Right lobe of liver (tissue), 6 donors: Measurements from ENCODE around the gene PRF1. TPM values are rescaled to one million over a fixed set of nuclear protein-coding genes. Genes with fewer than 3 reads are reported as not detected.
"Not testable (repeated sequence)": the region's sequence is repeated elsewhere in the genome, so short reads cannot be mapped to it uniquely, and the experiment has no call there.

Experiments
- ATAC-seq, 4 donors: fragments of 200-7000 bp; cut with Tn5 transposase; one replicate each; pipeline ENCODE4 v1.9.1; 2020; ENCODE audit warnings: mild to moderate bottlenecking in 4 of 4, moderate library complexity in 4 of 4
- DNase-seq, 3 donors: peaks; one replicate each; pipeline ENCODE4 v3.0.0-alpha.2; 2020
- H3K27ac ChIP-seq, 3 donors: fragments of 200-600 bp; one replicate each; pipeline ENCODE4 v1.8.0; 2022
- H3K27me3 ChIP-seq, 2 donors: fragments of 200-600 bp; one replicate each; pipeline ENCODE4 v1.8.0; 2022
- H3K36me3 ChIP-seq, 4 donors: fragments of 200-600 bp; sonication (generic) in 1 of 4; one replicate each; pipeline versions ENCODE4 v1.5.1 to v1.8.0; 2017 to 2022; ENCODE audit warnings: control low read depth in 1 of 4
- H3K4me1 ChIP-seq, 4 donors: fragments of 200-600 bp; sonication (generic) in 1 of 4; one replicate each; pipeline versions ENCODE4 v1.5.1 to v1.8.0; 2017 to 2022; ENCODE audit warnings: control low read depth in 1 of 4
- H3K4me3 ChIP-seq, 3 donors: fragments of 200-600 bp; one replicate each; pipeline ENCODE4 v1.8.0; 2022
- H3K9me3 ChIP-seq, 4 donors: fragments of 200-600 bp; sonication (generic) in 1 of 4; one replicate each; pipeline versions ENCODE4 v1.5.1 to v1.8.0; 2017 to 2022; ENCODE audit warnings: control low read depth in 1 of 4
- POLR2A ChIP-seq: fragments of 450-650 bp; IDR thresholded peaks from one replicate; pipeline ENCODE4 v1.6.1; 2017; ENCODE audit warnings: antibody characterized with exemption, mild to moderate bottlenecking
- WGBS: methylation state at CpG from one replicate; pipeline ENCODE4 v1.1.6; 2018; ENCODE audit warnings: low coverage, low lambda C conversion rate; ENCODE audit not compliant: insufficient coverage; ENCODE audit errors: missing lambda C conversion rate; 5-methylcytosine and 5-hydroxymethylcytosine counted together
- intact Hi-C, 2 donors: fragments of 100-400 bp; cut with DNase I; formaldehyde crosslinking; loops; one replicate each; pipeline versions ENCODE4 v1.11.2 to v1.14.1; 2022
- total RNA-seq, 6 experiments: library from RNA; depleted of rRNA in 2 of 6; stranded (reverse); fragments of >200 nt in 2 of 6; fragmentation: NEBNext Ultra II Directional in 3 of 6; extraction: Animal tissue kit (Norgen Biotek cat#: 25700) in 3 of 6; gene quantifications; one replicate each; pipeline versions ENCODE4 v1.1.0 to v1.2.4, GENCODE V29; 2016 to 2023
- TF ChIP-seq, protein P1 (sequence below), 4 donors: fragments of 200-600 bp in 3 of 4; fragments of 450-650 bp in 1 of 4; IDR thresholded peaks; one replicate each; pipeline versions ENCODE4 v1.5.1 to v1.8.0; 2016 to 2022; ENCODE audit warnings: antibody characterized with exemption in 4 of 4, mild to moderate bottlenecking in 2 of 4
- donor health status: DM: no; HTN: yes; CAD: no.
- donor health status: DM: no; HTN: no; CAD: no.
- donor health status: DM: no; HTN: no; CAD: no.
- donor health status: DM: no; HTN: yes; CAD: no.
- donor health status: DM: no; HTN: yes; CAD: no.

Gene PRF1
- total RNA-seq, 6 experiments from 2014 or later = 1.7 to 6.5 (median 3.1) TPM

DNA sequence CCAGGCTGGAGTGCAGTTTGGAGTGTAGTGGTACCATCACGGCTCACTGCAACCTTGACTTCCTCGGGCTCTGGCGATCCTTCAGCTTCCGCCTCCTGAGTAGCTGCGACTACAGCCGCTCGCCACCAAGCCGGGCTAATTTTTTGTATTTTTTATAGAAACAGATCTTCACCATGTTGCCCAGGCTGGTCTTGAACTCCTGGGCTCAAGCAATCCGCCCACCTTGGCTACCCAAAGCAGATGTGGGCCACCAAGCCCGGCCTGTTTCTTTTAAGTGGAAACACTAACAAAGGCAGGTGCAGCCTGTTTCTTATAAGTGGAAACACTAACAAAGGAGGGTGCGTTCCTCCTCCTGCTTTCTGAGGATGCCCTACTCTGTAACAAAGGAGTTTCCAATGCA, 18.2 kb downstream of the PRF1 start:
- Histone ChIP-seq H3K4me1 (no peaks in the 10 kb centered on the region), H3K36me3 (no peaks in the 10 kb centered on the region), H3K27me3 (no peaks in the 10 kb centered on the region), H3K27ac (no peak overlapping the region), H3K4me3 (no peak overlapping the region), H3K9me3 (no peaks in the 10 kb centered on the region)
- no peak for TF ChIP-seq POLR2A
- TF ChIP-seq, protein P1, sequence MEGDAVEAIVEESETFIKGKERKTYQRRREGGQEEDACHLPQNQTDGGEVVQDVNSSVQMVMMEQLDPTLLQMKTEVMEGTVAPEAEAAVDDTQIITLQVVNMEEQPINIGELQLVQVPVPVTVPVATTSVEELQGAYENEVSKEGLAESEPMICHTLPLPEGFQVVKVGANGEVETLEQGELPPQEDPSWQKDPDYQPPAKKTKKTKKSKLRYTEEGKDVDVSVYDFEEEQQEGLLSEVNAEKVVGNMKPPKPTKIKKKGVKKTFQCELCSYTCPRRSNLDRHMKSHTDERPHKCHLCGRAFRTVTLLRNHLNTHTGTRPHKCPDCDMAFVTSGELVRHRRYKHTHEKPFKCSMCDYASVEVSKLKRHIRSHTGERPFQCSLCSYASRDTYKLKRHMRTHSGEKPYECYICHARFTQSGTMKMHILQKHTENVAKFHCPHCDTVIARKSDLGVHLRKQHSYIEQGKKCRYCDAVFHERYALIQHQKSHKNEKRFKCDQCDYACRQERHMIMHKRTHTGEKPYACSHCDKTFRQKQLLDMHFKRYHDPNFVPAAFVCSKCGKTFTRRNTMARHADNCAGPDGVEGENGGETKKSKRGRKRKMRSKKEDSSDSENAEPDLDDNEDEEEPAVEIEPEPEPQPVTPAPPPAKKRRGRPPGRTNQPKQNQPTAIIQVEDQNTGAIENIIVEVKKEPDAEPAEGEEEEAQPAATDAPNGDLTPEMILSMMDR (IDR thresholded peaks at IDR 0.05) = no peak
- ATAC-seq = no peak
- 71% methylated on average over 10 of the region's 11 CpGs for WGBS
- peak in 1 of 3 donors; percentile 28 for DNase-seq
- intact Hi-C loops = no loop called here

DNA sequence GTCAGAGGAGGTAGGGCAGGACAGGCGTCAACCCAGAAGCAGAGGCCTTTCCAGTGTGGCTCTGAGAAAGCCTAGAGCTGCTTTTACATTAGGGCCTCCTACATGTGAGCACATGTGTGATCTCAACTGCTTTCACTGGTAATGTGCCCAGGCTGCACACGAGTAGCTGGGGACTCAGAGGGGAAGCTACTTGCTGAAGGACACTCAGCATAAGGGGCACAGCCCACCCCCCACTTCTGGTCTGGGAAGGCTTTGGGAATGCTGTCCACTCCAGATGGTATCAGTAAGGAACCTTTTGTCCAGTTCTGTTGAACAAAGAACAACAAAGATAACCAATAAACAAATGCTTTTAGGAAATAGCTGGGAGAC, 18.9 kb downstream of the PRF1 start:
- Histone ChIP-seq H3K36me3 (no peaks in the 10 kb centered on the region), H3K27ac (no peak overlapping the region), H3K4me1 (no peaks in the 10 kb centered on the region), H3K4me3 (no peak overlapping the region), H3K9me3 (no peaks in the 10 kb centered on the region), H3K27me3 (no peaks in the 10 kb centered on the region)
- 100% methylated on average over 1 of the region's 2 CpGs for WGBS
- TF ChIP-seq POLR2A = no peak
- TF ChIP-seq, protein P1 (IDR thresholded peaks at IDR 0.05) = no peak
- no peak for ATAC-seq
- peak in 1 of 3 donors; percentile 25 for DNase-seq
- intact Hi-C loops = no loop called here

DNA sequence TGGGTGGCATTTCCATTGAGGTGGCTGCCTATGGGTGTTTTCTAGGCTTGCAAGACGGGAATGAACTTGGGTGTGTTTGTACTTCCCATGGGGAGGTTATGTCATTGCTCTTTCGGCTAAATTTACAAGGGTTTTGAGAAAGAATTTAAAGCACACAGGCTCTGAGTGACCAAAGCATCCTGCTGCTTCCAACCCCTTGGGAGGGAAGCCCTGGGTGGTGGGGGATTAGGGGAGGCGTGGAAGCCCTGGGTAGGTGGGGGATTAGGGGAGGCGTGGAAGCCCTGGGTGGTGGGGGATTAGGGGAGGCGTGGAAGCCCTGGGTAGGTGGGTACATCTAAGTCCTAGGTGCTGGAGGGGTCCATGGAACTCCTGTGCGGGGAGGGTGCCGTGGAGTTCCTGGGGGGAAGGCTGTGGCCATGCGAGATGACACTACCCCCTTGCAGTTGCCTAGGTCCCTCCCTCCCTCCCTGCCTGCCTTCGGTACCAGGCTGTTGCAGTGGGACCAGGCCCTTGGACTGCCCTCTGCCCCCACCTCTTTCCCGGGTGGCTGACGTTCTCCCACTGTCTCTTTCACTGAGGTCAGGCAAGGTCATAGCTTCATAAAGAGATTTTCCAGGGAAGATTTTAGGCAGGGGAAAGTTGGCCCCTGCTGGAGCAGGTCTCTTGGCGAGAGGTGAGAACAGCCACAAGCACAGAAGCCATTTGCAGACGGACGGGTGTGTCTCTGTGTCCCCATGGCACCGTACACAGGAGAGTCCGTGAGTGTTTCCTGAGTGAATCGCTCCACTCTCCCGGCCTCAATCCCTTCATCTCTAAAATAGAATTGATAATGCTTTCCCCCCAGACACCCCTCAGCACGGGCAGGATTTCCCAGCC, 19.5 kb downstream of the PRF1 start:
- no peak overlapping the region for H3K27ac ChIP-seq
- no peaks in the 10 kb centered on the region for H3K9me3 ChIP-seq
- no peak for ATAC-seq
- intact Hi-C loops = no loop called here
- TF ChIP-seq POLR2A = no peak
- TF ChIP-seq, protein P1 (IDR thresholded peaks at IDR 0.05) = no peak
- peak in 1 of 3 donors; percentile 39 for DNase-seq
- H3K4me3 ChIP-seq = no peak overlapping the region
- no peaks in the 10 kb centered on the region for H3K27me3 ChIP-seq
- H3K4me1 ChIP-seq = no peaks in the 10 kb centered on the region
- H3K36me3 ChIP-seq = no peaks in the 10 kb centered on the region
- WGBS = 65% methylated on average over 9 of the region's 19 CpGs

DNA sequence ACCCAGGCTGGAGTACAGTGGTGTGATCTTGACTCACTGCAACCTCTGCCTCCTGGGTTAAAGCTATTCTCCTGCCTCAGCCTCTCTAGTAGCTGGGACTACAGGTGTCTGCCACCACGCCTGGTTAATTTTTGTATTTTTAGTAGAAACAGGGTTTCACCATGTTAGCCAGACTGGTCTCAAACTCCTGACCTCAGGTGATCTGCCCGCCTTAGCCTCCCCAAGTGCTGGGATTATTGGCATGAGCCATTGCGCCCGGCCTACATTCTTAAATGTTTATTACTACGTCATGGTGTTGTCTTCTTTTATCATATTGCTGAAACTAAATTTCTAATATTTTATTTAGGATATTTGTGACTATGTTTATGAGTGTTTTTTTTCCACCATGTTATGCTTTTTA, 21.4 kb downstream of the PRF1 start:
- ATAC-seq, H3K9me3 ChIP-seq, H3K36me3 ChIP-seq, H3K27ac ChIP-seq, DNase-seq, H3K4me1 ChIP-seq, intact Hi-C loops, H3K4me3 ChIP-seq, H3K27me3 ChIP-seq: not testable (repeated sequence)
- WGBS = 93% methylated on average over 4 of the region's 5 CpGs

DNA sequence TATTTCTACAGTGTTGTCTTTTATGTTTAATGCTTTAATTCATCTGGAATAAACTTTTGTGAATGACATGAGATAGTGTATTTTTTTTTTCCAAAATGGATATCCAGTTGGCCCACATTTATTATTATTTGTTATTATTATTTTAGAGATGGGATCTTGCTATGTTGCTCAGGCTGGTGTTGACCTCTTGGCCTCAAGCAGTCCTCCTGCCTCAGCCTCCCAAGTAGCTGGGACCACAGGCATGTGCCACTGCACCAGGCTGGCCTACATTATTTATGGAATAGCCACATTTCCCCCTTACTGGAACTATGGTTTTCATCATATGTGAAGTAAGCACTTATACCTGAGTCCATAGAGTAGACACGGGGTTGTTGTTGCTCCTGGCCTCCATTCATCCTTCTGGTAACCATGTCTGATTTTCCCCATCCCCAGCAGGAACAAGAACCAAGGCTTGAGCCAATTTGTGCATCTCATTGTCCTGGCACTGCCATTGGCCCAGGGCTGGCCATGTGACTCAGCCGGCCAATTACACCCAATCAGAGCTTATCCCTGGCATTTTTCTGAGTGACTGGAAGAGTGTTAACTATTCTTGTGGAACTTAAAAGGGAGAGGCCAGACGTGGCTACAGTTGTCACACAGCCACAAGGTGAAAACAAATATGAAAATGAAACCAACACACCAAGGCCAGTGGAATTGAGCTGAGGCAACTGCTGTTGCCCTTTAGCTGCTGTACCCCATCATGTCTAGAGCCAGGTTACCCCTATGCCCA, 23.1 kb downstream of the PRF1 start:
- WGBS = 54% methylated on average over 3 of the region's 3 CpGs
- Histone ChIP-seq H3K27me3 (no peaks in the 10 kb centered on the region), H3K27ac (no peak overlapping the region), H3K4me3 (no peak overlapping the region), H3K4me1 (peaks cover 0 to 5% (median 0%) of the 10 kb centered on the region in 4 donors), H3K9me3 (no peaks in the 10 kb centered on the region), H3K36me3 (no peaks in the 10 kb centered on the region)
- DNase-seq (no peak), ATAC-seq (peak in 2 of 4 donors; percentile 42 to 53)
- intact Hi-C loops = no loop called here
- TF ChIP-seq POLR2A = no peak
